ENCODE measurements around the gene GNG12. TPM values are rescaled to one million over a fixed set of nuclear protein-coding genes. Genes with fewer than 3 reads are reported as not detected.

GNG12 gene
- total and polyA plus RNA-seq, 11 donors: 7.7 to 80.2 (median 44.6) TPM

GRCh38 chr1:67675800-67676199 lies 157.5 kb downstream of the GNG12 start:
- Histone ChIP-seq H3K36me3 (no peaks in the 10 kb centered on the region), H3K27ac (peak overlapping the region in 1 of 12 donors; percentile 28), H3K4me1 (peaks cover 0 to 17% (median 10%) of the 10 kb centered on the region in 12 donors), H3K9me3 (no peaks in the 10 kb centered on the region), H3K27me3 (no peaks in the 10 kb centered on the region), H3K4me3 (no peak overlapping the region)
- no peak for ATAC-seq
- intact Hi-C loops (cut with DNase I): loop anchor here in 1 of 10 donors (10.0 kb wide), 1 partner anchor 111 kb away; no protein-coding TSS in a partner anchor
- DNase-seq: no peak
- no peak for TF ChIP-seq POLR2A (IDR thresholded peaks at IDR 0.05)
- no peak for TF ChIP-seq CTCF (IDR thresholded peaks at IDR 0.05)
- WGBS, 4 donors: 80 to 93% (median 90%) methylated on average over 2 of the region's 2 CpGs

- Histone ChIP-seq H3K9me3 (no peaks in the 10 kb centered on the region), H3K4me3 (no peak overlapping the region), H3K27ac (peak overlapping the region in 9 of 12 donors; percentile 5 to 49 (median 31)), H3K27me3 (no peaks in the 10 kb centered on the region), H3K4me1 (peaks cover 0 to 17% (median 10%) of the 10 kb centered on the region in 12 donors), H3K36me3 (no peaks in the 10 kb centered on the region)
- peak; percentile 61 to 96 (median 70) for ATAC-seq
- intact Hi-C loops (cut with DNase I): loop anchor here in 1 of 10 donors (10.0 kb wide), 1 partner anchor 110 kb away; no protein-coding TSS in a partner anchor
- DNase-seq: peak in 4 of 5 donors; percentile 36 to 60 (median 42)
- TF ChIP-seq CTCF (IDR thresholded peaks at IDR 0.05): no peak
- 27 to 54% (median 29%) methylated on average over 4 of the region's 4 CpGs for WGBS, 4 donors
Observed at GRCh38 chr1:67674260-67675011, 158.8 kb downstream of the GNG12 start.

GRCh38 chr1:67673468-67674201 lies 159.6 kb downstream of the GNG12 start:
- DNase-seq (no peak), ATAC-seq (no peak)
- H3K9me3 ChIP-seq: no peaks in the 10 kb centered on the region
- intact Hi-C loops (cut with DNase I): loop anchor here in 1 of 10 donors (10.0 kb wide), 1 partner anchor 109 kb away; no protein-coding TSS in a partner anchor
- peak overlapping the region in 1 of 12 donors; percentile 49 for H3K27ac ChIP-seq
- peaks cover 0 to 17% (median 10%) of the 10 kb centered on the region in 12 donors for H3K4me1 ChIP-seq
- no peak overlapping the region for H3K4me3 ChIP-seq
- H3K36me3 ChIP-seq: no peaks in the 10 kb centered on the region
- 95 to 97% (median 95%) methylated on average over 1 of the region's 1 CpG for WGBS, 4 donors
- TF ChIP-seq CTCF (IDR thresholded peaks at IDR 0.05) (no peak), POLR2A (IDR thresholded peaks at IDR 0.05) (no peak)
- no peaks in the 10 kb centered on the region for H3K27me3 ChIP-seq

- H3K27ac ChIP-seq: no peak overlapping the region
- intact Hi-C loops (cut with DNase I): loop anchor here in 1 of 10 donors (10.0 kb wide), 1 partner anchor 108 kb away; no protein-coding TSS in a partner anchor
- DNase-seq: no peak
- peaks cover 0 to 17% (median 10%) of the 10 kb centered on the region in 12 donors for H3K4me1 ChIP-seq
- no peak for TF ChIP-seq POLR2A (IDR thresholded peaks at IDR 0.05)
- no peak for TF ChIP-seq CTCF (IDR thresholded peaks at IDR 0.05)
- H3K36me3 ChIP-seq: no peaks in the 10 kb centered on the region
- no peaks in the 10 kb centered on the region for H3K9me3 ChIP-seq
- no peak overlapping the region for H3K4me3 ChIP-seq
- WGBS, 4 donors: 85 to 100% (median 96%) methylated on average over 1 of the region's 1 CpG
- peak in 2 of 4 donors; percentile 45 to 54 for ATAC-seq
- no peaks in the 10 kb centered on the region for H3K27me3 ChIP-seq
Observed at GRCh38 chr1:67672260-67672803, 160.9 kb downstream of the GNG12 start.

Data from heart left ventricle (tissue), 16 donors.